DMS 273 (cell line): ENCODE results near the gene MYOM3.

Experiments used
- DNase-seq: peaks from one replicate; lab custom pipeline; 2025; ENCODE audit not compliant: unreplicated experiment; lab: John Stamatoyannopoulos, UW

Gene MYOM3

DNA sequence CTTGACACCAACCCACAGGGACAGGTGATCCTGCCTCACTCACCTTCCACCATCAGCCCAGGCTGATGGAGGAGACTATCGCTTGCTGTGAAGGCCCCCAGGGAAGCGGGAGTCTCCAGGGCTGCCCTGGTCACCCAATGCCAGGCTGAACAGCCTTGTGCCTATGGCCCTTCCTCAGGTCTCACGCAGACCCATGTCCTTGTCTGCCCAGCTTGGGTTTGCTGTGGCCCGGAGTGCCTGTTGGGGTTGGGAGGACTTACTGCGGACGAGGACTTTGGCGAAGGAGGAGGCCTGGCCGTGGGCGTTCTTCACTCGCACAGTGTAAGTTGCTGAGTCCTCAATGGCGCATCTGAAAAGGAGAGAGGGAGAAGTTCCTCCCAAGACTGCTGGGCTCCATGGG lies 14.3 kb downstream of the MYOM3 start:
- no peak for DNase-seq

DNA sequence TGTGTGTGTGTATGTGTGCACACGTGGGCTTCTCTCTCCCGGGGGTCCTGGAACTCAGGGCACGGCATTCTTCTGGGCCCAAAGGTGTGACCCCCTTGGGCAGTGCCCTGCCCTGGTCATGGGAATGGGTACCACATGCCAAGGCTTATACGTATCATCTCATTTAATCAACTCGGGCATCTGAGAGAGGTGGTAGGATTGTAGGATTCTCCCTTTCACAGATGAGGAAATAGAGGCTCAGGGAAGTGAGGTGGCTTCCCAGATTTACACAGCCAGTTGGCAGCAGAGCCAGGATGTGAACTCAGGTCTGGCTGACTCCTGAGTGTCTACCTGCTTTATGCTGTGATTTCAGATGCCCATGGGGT lies 15.2 kb downstream of the MYOM3 start:
- DNase-seq = no peak

DNA sequence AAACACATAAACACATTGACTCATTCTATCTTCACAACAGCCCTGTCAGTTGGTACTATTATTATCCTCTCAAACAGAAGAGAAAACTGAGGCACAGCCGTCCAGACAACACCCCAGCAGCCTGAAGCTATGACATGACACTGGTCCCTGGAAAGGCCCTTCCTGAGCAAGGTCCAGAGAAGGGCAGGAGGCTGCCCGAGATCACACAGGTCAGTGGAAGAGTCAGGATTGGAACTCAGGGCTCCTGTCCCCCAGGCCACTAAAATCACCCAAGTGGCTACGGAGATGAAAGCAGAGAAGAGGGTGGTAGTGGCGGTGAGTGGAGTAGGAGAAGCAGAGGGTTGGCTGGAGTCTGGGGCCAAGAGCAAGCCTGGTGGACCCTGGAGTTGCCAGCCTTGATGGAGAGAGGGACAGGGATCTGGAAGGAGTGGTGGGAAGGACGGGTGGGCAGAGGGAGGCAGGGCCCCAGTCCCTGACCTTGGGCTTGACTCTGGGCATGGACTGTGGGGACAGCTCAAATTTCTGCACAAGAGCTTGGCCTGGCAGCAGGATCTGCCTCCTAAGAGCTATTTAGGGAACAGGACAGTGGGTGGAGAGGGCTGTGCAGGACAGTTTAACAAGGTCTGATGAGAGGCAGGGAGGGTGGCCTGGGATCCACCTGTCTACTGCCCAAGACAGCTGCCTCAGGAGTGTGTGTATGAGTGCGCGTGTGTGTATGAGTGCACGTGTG lies 15.8 kb downstream of the MYOM3 start:
- no peak for DNase-seq

DNA sequence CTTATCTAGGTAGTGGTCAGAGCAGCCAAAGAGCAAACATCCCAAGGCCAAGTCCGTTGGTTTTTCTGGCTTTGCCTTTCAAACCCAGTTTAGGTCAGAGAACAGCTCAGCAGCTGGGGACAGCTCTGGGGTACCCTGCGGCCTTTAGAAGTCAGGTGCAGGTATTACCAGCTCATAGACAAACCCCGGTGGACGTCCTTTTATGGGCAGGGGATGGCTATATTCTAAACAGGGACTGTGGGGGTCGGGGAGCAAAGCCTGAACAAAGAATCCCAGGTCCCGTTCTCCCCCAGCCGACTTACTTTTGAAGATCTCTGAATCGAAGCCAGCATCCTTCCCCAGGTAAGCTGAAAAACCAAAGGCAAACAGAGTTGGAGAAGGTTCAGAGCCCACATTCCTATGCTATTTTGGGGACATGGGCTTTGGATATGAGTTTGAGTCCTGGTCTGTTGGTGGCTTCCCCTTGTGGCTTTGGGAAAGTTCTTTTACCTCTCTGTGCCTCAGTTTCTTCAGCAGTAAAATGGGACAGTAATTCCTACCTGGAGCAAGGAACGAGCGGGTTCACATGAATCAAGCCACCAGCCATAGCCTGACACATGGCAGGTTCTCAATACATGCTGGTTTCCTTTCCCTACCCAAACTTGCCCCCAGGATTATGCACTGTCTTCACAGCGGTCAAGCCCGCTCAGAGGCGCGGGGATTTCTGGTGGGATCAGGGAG lies 16.6 kb downstream of the MYOM3 start:
- DNase-seq = no peak

DNA sequence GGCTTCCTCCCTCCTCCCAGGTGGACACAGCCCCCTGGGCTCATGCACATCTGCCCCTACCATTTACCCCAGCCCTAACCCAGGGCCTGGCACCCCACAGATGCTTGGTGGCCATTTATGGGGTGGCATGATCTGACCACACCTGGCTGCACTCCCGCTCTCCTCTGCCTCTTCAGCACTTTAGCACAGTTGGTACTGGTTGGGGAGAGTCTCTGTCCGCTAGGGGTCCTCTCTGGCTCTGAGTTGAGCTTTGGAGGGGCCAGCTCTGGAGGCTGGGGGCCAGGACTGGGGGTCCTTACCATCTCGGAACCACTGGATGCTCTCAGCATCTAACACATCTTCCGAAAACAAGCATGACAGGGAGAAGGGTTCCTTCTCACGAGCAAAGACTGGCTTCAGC lies 17.4 kb downstream of the MYOM3 start:
- no peak for DNase-seq

DNA sequence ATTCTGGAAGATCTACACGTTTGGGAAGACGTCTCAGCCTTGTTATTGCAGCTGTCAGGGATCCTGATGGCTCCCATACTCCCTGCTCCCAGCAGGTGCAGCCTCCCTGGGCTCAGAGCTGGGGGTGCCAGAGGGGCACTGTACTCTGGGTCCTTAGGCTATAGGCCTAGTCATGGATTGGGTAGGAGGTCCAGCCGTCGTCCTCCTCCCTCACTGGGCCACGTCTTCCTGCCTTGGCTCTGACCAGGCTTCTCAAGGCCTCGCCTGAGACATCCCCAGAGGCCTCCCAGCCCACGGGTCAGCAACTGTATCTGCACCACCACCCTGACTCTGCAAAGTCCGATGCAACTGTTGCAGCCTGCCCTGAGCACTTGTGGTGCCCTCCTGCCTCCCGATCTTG lies 18.2 kb downstream of the MYOM3 start:
- DNase-seq = no peak

DNA sequence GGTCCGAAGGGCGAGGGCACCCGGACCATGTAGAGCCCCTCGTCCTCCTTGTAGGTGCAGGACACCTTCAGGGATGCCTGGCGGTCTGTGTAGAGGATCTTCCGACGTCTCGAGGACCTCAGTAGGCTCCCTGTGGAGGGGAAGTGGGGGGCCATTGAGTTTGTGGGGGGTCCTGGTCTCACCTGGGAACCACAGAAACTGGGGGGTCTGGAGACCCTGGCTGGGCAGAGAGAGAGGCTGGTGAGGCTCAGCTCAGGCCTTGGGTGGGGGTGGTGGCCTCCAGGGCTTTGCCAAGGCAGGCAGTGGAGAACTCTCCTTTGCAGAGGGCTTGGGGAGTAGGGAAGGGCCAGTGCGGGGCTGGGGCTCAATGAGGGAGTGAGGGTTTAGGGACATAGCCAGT lies 19.0 kb downstream of the MYOM3 start:
- no peak for DNase-seq

DNA sequence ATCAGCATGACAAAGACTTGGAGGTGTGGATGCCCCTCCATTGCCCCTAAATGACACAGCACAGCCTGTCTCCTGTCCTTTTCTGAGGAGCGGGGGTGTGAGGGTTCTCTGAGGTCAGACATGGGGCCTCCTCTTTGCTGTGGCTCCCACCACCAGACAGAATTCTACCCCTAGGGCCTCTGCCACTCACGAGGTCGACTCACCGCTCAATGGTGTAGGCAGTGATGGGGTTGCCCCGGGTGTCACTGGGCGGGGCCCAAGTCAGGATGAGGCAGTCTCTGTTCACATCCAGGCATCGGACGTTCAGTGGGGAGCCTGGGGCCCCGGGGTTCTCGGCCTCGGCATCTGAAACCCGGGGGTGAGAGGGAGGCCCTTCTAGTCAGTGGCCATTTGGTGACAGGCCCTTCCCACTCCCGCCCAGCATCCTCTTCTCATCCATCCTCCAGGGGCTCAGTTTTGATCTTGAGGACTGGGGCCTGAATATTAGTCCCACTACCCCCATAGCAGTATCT lies 19.9 kb downstream of the MYOM3 start:
- DNase-seq = no peak

DNA sequence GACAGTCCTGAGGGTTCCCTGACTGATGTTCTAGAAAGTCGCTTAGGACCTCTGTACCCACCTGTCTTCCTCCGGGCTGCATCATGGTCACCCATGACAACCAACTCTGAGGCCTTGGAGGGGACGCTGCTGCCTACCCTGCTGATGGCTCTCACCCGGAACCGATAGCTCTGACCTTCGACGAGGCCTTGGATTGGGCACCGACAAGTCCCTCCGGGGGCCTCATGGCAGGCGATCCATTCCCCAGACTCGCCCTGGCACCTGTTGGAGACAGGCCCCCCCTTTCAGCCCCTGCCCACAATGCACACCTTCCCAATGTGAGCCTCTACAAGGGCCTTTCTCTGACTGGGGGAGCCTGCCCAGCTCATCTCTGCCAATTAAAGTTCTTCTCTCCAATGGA lies 21.2 kb downstream of the MYOM3 start:
- DNase-seq = no peak

DNA sequence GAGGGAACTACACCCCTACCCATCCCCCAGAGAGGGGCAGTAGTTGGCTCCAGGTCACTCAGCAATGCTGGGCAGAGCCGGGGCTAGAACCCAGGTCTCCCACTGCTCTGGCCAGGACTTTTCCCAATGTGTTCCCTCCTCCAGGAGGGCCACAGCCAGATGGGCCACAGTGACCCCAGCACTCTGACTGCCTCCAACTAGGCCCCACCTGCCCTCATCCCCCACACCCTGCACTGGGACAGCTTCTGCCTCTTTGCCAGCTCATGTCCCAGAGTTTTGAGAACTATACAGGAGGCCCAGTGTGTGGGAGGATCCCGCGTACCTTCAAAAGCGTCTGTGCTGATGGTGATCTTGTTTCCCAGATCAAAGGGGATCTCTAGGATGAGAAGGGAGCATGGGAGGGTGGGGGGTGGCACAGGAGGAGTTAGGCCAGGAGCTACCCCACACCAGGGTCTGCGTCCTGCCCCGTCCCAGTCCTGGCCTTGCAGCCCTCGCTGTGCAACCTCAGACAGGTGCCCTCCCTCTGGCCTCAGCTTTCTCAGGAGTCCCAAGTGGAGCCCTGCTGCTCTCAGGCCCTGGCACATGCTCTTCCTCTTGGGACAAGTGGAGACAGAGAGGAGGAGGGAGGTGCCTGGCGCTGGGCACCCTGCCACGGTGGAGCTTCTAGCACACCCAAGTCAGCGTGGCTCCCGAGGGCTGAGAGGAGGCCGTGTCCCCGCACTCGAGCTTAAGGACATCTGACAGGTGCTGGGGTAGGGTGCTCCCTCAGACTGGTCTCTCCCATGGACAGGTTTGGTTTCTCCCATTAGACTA lies 22.0 kb downstream of the MYOM3 start:
- no peak for DNase-seq

DNA sequence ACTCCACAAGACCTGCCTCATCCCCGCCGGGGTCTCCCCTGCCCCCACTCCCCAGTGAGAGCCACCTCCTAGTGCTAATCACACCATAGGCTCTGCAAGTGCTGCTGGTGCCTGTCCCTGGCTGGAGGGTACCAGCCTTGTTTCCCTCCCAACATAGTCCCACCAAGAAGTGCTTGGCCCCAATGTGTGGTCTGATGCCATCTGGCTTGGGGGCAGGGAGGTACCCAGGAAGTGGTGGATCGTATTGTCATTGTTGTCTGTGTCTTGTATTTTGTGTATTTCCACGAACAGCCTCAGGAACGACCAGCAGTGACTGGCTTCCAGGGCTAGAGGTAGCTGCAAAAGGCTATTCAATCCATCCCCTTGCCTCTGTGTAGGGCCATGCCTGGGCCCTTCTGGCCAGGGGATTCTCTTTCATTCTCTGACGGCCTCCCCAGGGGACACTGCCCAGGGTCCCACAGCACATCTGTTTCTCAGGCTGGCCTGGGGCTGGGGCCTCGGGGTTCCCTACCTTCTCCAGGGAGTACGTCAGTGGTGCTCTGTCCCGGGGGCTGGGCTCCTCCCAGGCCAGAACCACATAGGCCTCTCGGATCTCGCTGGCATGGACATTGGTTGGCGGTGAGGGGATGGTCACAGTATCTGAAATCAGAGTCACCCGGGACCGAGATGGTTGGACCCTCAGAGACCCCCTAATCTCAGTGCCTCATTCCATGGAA lies 22.8 kb downstream of the MYOM3 start:
- DNase-seq = no peak

DNA sequence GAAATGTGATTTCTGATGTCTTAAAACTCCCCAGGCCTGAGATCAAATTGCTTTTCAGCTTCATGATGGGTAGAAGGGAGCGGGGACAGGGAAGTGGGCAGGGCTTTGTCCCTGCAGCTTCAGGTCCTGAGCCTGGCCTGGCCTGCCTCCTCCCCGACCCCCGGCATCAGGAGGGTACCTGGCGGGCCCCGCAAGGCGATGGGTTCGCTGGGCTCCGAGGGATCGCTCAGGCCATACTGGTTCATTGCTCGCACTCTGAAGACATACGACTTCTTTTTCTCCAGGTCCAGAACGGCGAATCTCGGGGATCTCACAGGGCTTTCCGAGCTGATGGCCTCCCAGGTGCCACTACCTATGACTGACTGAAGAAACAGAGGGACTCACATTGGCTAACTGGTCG lies 25.5 kb downstream of the MYOM3 start:
- no peak for DNase-seq

DNA sequence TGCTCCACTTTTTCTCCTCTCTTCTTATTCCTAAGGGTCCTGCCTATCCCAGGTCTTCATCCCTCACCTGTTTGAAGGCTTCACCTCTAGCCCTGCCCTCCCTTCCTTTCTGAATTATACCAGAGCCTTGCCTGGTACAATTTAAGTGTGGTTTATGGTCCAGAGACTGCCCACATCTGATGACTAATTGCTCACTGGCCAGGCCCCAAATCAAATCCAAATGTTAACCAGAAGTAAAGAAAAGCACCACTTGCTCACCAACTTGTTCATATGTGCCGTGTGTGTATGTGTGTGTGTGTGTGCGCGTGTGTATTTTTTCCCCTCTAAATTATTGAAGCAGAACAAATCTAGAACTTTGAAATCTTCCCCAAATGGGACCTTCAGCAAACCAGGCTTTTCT lies 26.4 kb downstream of the MYOM3 start:
- no peak for DNase-seq

DNA sequence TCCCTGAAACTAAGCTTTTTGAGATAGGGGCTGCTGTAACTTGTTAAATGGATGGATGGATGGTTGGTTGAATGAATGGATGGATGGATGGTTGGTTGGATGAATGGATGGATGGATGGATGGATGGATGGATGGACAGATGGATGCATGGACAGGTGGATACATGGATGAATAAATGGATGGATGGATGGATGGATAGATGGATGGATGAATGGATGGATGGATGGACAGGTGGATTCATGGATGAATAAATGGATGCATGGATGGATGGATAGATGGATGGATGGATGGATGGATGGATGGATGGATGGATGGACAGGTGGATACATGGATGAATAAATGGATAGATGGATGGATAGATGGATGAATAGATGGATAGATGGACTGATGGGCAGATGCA lies 26.9 kb downstream of the MYOM3 start:
- no peak for DNase-seq

DNA sequence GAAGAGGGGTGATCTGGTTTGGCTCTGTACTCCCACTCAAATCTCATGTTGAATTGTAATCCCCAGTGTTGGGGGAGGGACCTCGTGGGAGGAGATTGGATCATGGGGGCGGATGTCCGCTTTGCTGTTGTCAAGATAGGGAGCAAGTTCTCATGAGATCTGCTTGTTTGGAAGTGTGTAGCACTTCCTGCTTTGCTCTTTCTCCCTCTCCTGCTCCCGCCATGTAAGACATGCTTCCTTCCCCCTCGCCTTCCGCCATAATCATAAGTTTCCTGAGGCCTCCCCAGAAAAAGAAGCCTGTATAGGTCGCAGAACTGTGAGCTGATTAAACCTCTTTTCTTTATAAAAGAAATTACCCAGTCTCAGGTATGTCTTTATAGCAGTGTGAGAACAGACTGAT lies 27.9 kb downstream of the MYOM3 start:
- DNase-seq = no peak

DNA sequence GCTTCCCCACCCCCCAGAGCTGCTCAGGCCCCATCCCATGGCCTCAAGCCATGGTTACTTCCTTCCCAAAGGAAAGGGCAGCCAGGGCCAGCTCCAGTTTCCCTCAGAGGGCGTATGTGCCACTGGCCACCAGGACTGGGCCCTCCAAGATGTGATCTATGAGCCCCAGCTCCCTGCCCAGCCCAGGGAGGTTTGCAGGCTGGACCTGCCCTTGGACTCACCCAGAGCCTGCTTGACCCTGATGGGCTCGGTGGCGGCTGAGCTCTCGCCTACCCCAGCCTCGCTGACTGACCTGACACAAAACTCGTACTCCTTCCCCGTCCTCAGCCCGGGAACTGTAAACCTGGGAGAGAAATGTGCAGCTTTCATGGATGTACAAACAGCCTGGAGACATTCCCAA lies 29.6 kb downstream of the MYOM3 start:
- no peak for DNase-seq

DNA sequence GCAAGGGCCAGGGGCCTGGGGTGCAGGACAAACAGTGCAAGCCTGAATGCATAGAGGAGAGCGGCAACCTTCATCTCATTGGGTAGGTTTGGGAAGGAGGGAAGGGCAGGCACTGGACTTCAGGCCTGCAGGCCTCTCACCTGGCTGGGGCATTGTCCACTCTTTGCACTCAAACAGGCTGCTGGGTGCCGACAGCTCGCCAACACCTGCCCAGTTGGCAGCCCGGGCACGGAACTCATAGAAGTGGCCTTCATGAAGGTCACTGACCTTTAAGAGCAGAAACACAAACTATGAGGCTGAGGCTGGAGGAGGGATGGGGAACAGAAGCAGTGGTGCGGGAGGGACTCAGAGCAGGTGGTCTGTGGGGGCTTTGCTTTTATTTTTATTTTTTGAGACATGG lies 30.7 kb downstream of the MYOM3 start:
- DNase-seq = no peak

DNA sequence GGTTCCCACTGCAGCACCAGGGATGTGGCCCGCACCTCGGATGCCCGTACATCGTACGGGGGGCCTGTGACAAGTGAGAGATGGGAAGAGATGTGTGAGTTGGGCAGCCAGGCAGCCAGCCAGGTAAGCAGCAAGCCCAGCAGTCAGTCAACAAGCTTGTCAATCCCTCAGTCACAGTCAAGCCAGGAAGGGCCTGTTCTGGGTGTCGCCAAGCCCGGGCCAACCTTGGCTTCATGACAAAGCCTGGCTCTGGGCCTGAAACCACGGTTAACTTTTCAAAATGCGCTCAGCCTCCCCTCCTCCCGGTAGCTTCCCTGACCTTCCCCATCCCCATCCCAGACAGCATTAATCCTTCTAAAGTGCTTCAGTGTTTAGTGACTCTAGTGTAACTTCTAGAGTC lies 31.8 kb downstream of the MYOM3 start:
- DNase-seq = no peak

DNA sequence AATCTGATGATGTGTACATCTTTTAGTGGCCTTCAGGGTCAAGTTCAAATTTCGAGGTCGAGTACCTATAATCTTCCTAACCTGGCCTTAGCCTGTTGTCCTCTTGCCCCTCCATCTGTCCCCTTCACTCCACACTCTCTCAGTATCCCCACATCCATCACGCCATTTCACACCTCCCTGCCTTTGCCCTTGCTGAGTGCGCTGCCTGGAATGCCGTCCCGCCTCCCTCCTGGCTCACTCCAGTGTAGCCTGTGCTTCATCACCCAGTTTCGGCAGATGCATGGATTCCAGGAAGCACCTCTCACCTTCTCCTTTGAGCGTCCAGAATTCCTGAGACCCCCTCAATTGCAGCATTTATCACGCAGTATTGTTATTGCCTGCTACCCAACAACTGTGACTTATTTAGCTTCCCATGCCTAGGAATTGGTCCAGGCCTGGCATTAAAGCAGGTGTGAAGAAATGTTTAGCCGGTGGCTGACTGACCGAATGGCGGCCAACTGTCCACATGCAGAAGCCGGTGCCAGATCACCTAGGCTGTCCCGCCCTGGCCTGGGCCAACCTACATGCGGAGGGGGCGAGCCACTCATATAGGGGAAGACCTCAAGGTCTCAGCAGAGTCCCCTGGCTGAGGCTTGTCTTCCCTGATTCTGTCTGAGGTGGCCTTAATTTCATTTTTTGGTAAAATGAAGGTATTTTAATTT lies 34.5 kb downstream of the MYOM3 start:
- DNase-seq = no peak

DNA sequence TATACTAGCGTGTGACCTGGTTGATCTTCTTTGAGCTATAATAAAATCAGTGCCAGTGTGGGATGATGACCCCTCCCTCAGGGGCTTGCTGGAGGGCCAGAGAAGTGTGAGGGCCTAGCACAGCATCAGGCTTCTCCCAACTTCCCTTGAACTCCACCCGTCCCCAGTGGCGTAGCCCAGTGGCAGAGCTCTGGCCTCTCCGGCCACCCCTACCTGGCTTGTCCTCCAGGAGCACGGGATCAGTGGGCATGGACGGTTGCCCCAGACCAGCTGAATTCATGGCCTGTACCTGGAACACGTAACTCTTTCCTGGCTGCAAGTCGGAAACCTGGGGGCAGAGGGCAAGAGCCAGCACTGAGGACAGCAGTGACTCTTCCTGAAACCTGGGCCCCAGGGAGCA lies 36.0 kb downstream of the MYOM3 start:
- DNase-seq = no peak

DNA sequence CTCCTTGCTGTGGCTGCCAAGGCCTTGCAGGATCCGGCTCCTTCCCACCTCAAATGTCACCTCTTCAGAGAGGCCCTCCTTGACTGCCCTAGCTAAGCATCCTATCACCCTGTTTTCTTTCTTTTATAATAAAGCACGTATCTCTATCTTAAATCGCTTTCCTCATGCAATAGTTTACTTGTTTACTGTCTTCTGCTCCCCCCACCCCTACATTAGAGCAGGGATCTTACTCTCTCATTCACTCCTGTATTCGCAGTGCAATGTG lies 36.4 kb downstream of the MYOM3 start:
- no peak for DNase-seq
